Pancreas (tissue), 10 donors: ENCODE results near the gene HACD3. TPM values are rescaled to one million over a fixed set of nuclear protein-coding genes. Genes with fewer than 3 reads are reported as not detected.

Source experiments
- ATAC-seq, 4 donors: fragments of 200-7000 bp; cut with Tn5 transposase; one replicate each; pipeline versions ENCODE4 v1.8.0 to v1.9.1; 2020; ENCODE audit warnings: mild to moderate bottlenecking in 4 of 4, moderate library complexity in 4 of 4
- DNase-seq, 6 donors: peaks; one replicate each; pipeline ENCODE4 v3.0.0-alpha.2; 2020
- FAIRE-seq: peaks from 2 replicates; lab custom pipeline; 2012; peaks lifted over from hg19 to GRCh38; lab: Jason Lieb, UNC
- H3K27ac ChIP-seq, 4 donors: fragments of 200-600 bp; sonication (generic); 1 replicate in 3 of 4; 2 replicates in 1 of 4; pipeline versions ENCODE4 v1.5.0 to v1.8.0; 2020
- H3K27me3 ChIP-seq, 4 donors: fragments of 200-600 bp; one replicate each; pipeline ENCODE4 v1.8.0; 2021
- H3K36me3 ChIP-seq, 3 donors: fragments of 200-600 bp; sonication (generic) in 1 of 3; one replicate each; pipeline versions ENCODE4 v1.5.0 to v1.8.0; 2020 to 2021
- H3K4me1 ChIP-seq, 3 donors: fragments of 200-600 bp; one replicate each; pipeline ENCODE4 v1.8.0; 2021
- H3K4me3 ChIP-seq, 4 donors: fragments of 200-600 bp; sonication (generic) in 2 of 4; one replicate each; pipeline versions ENCODE4 v1.5.0 to v1.8.0; 2020 to 2021
- H3K9me3 ChIP-seq, 4 donors: fragments of 200-600 bp; one replicate each; pipeline ENCODE4 v1.8.0; 2021
- WGBS, 2 donors: extraction: QIAGEN DNeasy Blood & Tissue Kit; methylation state at CpG; one replicate each; pipeline ENCODE4 v1.1.7; 2013; 5-methylcytosine and 5-hydroxymethylcytosine counted together
- intact Hi-C, 3 donors: fragments of 100-400 bp; cut with DNase I; formaldehyde crosslinking; loops; one replicate each; pipeline versions ENCODE4 v1.11.1 to v1.14.2; 2022
- polyA plus RNA-seq, 2 donors: library from polyadenylated mRNA; stranded (reverse); fragments of 200-250 nt; gene quantifications; one replicate each; pipeline ENCODE4 v1.2.3, GENCODE V29; 2013
- total RNA-seq, 6 donors: library from RNA; stranded (reverse); fragmentation: NEBNext Ultra II Directional in 4 of 6; extraction: Animal tissue kit (Norgen Biotek cat#: 25700) in 4 of 6; gene quantifications; one replicate each; pipeline versions ENCODE4 v1.2.1 to v1.2.4, GENCODE V29; 2021 to 2023
- TF ChIP-seq, protein P1 (sequence below), 4 donors: fragments of 200-600 bp; sonication (generic) in 3 of 4; IDR thresholded peaks; one replicate each; pipeline versions ENCODE4 v1.5.0 to v1.8.0; 2021; ENCODE audit warnings: antibody characterized with exemption in 4 of 4
- donor health status: healthy with polysubstance abuse.
- donor health status: DM: no; HTN: no; CAD: no; lungs with moderate emphysema.
- donor health status: DM: no; HTN: no; CAD: no.
- donor health status: control.
- donor health status: control.
- donor health status: Bipolar disorder and iron deficiency.
- donor health status: DM: yes; HTN: yes; CAD: no.
- donor health status: DM: no; HTN: no; CAD: no.
- donor health status: DM: no; HTN: no; CAD: no.
- donor health status: DM: yes; HTN: yes; CAD: no.

HACD3 gene
- total and polyA plus RNA-seq, 8 donors: 4.9 to 28.8 (median 17.7) TPM

DNA sequence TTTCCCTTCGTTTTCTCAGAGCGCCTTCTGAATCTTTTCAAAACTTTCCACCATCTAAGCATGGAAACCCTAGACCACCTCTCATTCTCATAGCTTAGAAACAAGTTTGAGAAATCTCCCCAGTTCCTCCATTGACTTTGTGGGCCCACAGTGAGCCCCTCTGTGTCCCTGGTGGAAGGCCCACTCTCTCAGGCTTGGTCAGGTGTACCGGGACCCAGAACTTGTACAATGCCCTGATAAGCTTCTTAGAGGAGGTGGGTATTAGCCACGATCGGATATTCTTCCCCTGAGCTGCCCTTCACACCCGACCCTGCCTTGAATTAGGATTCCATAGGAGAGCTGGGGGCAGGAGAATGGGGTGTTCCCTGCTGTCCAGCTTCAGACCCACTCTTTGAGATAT is 91.4 kb downstream of the HACD3 start, which contains the start of gene SLC24A1:
Gene SLC24A1 (plus strand): TSS at position 301 of the 400 bp plus-strand sequence. CDS start 2,143 bp downstream, outside the sequence.
- Histone ChIP-seq H3K9me3 (no peaks in the 10 kb centered on the region), H3K27me3 (no peaks in the 10 kb centered on the region), H3K4me1 (no peaks in the 10 kb centered on the region), H3K36me3 (no peaks in the 10 kb centered on the region), H3K4me3 (no peak within 1 kb of the TSS), H3K27ac (no peak within 1 kb of the TSS)
- DNase-seq (no peak), ATAC-seq (no peak), FAIRE-seq (no peak)
- intact Hi-C loops: no loop called here
- TF ChIP-seq, protein P1, sequence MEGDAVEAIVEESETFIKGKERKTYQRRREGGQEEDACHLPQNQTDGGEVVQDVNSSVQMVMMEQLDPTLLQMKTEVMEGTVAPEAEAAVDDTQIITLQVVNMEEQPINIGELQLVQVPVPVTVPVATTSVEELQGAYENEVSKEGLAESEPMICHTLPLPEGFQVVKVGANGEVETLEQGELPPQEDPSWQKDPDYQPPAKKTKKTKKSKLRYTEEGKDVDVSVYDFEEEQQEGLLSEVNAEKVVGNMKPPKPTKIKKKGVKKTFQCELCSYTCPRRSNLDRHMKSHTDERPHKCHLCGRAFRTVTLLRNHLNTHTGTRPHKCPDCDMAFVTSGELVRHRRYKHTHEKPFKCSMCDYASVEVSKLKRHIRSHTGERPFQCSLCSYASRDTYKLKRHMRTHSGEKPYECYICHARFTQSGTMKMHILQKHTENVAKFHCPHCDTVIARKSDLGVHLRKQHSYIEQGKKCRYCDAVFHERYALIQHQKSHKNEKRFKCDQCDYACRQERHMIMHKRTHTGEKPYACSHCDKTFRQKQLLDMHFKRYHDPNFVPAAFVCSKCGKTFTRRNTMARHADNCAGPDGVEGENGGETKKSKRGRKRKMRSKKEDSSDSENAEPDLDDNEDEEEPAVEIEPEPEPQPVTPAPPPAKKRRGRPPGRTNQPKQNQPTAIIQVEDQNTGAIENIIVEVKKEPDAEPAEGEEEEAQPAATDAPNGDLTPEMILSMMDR (IDR thresholded peaks at IDR 0.05): no peak
- 79 to 85% methylated on average over 6 of the region's 6 CpGs for WGBS, 2 donors

DNA sequence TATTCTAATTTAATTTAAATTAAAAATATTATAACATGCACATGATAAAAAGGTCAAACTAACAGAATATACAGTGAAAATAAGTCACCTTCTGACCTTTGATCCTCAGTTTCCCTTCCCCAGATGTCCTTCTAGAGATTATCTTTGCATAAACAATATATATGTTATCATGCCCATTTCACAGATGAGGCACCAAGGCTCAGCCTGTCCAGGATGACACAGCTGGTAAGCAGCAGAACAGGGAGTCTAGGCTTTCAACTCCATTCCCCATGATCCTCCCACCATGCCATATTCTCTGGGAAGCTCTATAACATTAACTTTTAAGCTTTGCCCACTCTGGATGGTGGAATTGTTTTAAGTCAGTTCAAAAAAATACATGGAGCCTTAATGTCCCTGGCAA is 92.8 kb downstream of the HACD3 start:
- H3K27me3 ChIP-seq: no peaks in the 10 kb centered on the region
- H3K9me3 ChIP-seq: no peaks in the 10 kb centered on the region
- no peak overlapping the region for H3K27ac ChIP-seq
- TF ChIP-seq, protein P1 (IDR thresholded peaks at IDR 0.05): no peak
- no peak overlapping the region for H3K4me3 ChIP-seq
- no peaks in the 10 kb centered on the region for H3K36me3 ChIP-seq
- FAIRE-seq (no peak), DNase-seq (no peak), ATAC-seq (no peak)
- intact Hi-C loops: no loop called here
- H3K4me1 ChIP-seq: no peaks in the 10 kb centered on the region

DNA sequence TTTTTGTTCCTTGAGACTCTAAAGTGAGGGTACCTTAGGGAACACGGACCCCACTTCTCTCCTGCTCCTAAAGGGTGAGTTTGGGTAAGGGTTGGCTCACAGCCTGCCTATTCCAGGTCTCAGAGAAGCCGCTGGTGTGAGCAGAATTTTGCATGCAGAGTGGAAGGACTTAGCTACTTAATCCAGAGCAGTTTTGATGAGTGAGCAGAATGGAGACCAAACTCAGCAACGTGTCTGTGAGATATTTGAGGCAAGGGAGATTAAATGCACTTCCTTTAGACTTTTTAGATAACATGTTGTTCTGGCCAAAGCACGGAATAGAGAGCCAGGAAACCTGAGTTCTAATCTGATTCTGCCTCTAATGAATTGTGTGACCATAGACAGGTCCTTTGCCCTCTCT is 96.6 kb downstream of the HACD3 start:
- no peaks in the 10 kb centered on the region for H3K27me3 ChIP-seq
- no peak overlapping the region for H3K27ac ChIP-seq
- ATAC-seq: no peak
- no peak overlapping the region for H3K4me3 ChIP-seq
- H3K4me1 ChIP-seq: no peaks in the 10 kb centered on the region
- H3K9me3 ChIP-seq: no peaks in the 10 kb centered on the region
- 60 to 64% methylated on average over 4 of the region's 4 CpGs for WGBS, 2 donors
- intact Hi-C loops: no loop called here
- H3K36me3 ChIP-seq: no peaks in the 10 kb centered on the region
- TF ChIP-seq, protein P1 (IDR thresholded peaks at IDR 0.05): no peak
- no peak for DNase-seq
- FAIRE-seq: no peak

Other genes with a start within 250 kb of the HACD3 start
- 1 to 10 TPM; 3.8 to 7.5 (median 5.7) TPM for gene PARP16, start 243.6 kb upstream of the HACD3 start, total RNA-seq
- gene PARP16, start 243.6 kb upstream of the HACD3 start, polyA plus RNA-seq: 1 to 10 TPM; 3.1 to 5.5 TPM
- not detected for gene RNU5A-1, start 234.4 kb upstream of the HACD3 start, total RNA-seq
- gene RNU5A-1, start 234.4 kb upstream of the HACD3 start, polyA plus RNA-seq: not detected
- gene RNU5B-1, start 225.8 kb upstream of the HACD3 start, total RNA-seq: 10 to 100 TPM in 3 of 6 donors, not detected in 3; 10.5 to 21.8 (median 21.6) TPM
- not detected for gene RNU5B-1, start 225.8 kb upstream of the HACD3 start, polyA plus RNA-seq
- gene IGDCC3, start 152.5 kb upstream of the HACD3 start, total RNA-seq: under 1 TPM in 1 of 6 donors, not detected in 5; 0.32 TPM
- not detected for gene IGDCC3, start 152.5 kb upstream of the HACD3 start, polyA plus RNA-seq
- gene IGDCC4, start 107.5 kb upstream of the HACD3 start, total RNA-seq: 1 to 10 TPM in 2 of 6 donors, under 1 TPM in 4; 0.22 to 2.2 (median 0.52) TPM
- under 1 TPM; 0.23 to 0.26 TPM for gene IGDCC4, start 107.5 kb upstream of the HACD3 start, polyA plus RNA-seq
- gene DPP8, start 12.8 kb upstream of the HACD3 start, total RNA-seq: 10 to 100 TPM in 5 of 6 donors, 1 to 10 TPM in 1; 9.4 to 17.1 (median 12.7) TPM
- gene DPP8, start 12.8 kb upstream of the HACD3 start, polyA plus RNA-seq: 1 to 10 TPM; 4.7 to 7.0 TPM
- gene INTS14, start 80.7 kb downstream of the HACD3 start, total RNA-seq: 10 to 100 TPM; 11.8 to 19.8 (median 13.5) TPM
- 10 to 100 TPM; 11.0 to 25.0 TPM for gene INTS14, start 80.7 kb downstream of the HACD3 start, polyA plus RNA-seq
- 1 to 10 TPM; 1.9 to 5.8 (median 4.5) TPM for gene SLC24A1, start 91.5 kb downstream of the HACD3 start, total RNA-seq
- gene SLC24A1, start 91.5 kb downstream of the HACD3 start, polyA plus RNA-seq: 1 to 10 TPM; 1.9 to 2.7 TPM